ENCODE results near the gene MYO1E.

DNA sequence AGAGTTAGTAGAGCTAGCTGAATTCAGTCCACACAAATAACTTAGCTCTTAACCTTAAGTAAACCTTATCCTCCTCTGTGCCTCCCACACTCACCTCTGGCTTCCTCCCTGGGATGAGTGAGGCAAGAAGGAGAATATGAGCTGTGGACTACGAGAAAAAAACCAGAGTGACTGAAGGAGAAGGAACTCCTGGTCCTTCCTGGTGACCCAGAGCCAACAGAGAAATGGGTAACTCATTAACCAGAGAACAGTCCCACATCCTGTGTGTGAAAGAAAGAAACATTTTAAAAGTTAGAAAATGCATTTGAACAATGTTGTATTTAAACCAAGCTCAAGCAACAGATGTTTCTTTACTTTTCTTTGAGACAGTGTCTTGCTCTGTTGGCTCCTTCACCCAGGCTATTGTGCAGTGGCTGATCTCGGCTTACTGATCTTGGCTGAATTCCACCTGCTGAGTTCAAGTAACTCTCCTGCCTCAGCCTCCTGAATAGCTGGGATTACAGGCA, 37.8 kb upstream of the MYO1E start:
- TF ChIP-seq, protein P1, sequence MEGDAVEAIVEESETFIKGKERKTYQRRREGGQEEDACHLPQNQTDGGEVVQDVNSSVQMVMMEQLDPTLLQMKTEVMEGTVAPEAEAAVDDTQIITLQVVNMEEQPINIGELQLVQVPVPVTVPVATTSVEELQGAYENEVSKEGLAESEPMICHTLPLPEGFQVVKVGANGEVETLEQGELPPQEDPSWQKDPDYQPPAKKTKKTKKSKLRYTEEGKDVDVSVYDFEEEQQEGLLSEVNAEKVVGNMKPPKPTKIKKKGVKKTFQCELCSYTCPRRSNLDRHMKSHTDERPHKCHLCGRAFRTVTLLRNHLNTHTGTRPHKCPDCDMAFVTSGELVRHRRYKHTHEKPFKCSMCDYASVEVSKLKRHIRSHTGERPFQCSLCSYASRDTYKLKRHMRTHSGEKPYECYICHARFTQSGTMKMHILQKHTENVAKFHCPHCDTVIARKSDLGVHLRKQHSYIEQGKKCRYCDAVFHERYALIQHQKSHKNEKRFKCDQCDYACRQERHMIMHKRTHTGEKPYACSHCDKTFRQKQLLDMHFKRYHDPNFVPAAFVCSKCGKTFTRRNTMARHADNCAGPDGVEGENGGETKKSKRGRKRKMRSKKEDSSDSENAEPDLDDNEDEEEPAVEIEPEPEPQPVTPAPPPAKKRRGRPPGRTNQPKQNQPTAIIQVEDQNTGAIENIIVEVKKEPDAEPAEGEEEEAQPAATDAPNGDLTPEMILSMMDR (IDR thresholded peaks at IDR 0.05): no peak
- TF ChIP-seq POLR2A (IDR thresholded peaks at IDR 0.05): no peak
